ENCODE results near the gene DMD. TPM values are rescaled to one million over a fixed set of nuclear protein-coding genes. Genes with fewer than 3 reads are reported as not detected.

DMD gene
- polyA plus RNA-seq, 3 donors: 14.9 to 18.3 (median 15.4) TPM

DNA sequence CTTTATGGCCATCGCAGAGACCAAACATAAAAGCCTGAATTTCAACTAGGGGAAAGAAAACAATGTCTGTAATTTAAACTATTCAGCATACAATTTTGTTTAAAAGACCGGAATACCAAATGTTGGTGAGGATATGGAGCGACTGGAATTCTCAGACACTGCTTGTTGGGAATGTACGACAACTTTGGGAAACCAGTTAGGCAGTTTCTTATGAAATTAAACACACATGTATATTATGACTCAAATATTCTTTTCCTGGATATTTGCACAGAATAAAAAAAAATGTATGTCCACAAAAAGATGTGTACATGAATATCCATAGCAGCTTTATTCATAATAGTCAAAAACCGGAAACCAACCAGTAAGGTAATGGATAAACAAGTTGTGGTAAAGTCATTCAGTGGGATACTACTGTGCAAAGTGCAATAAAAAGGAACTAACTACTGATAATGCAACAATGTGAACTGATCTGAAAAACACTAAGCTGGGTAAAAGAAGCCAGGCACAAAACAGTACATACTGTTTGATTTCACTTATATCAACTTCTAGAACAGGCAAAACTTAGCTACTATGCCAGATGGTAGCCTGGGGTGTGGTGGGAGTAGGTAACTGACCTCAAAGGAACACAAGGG, 1986.9 kb downstream of the DMD start:
- DNase-seq (ENCODE audit: low read depth in 3 of 3, low spot score in 2 of 3): no peak

DNA sequence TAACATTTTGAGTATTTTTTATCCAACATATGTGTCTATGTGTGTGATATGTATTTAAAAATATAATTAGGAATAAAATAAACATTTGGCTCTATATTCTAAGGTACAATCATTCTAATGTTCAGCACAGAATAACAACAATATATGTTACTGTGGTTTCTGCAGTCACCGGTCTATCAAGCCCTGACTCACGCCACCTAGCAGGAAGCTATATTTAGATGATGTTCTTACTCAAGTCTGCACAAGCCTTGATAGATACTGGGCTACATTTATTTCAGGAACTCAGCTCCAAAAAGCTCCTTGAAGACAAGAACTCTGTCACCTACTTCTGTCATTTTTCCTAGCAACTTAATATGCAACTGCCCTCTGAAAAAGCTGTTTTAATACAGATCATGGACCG, 1987.5 kb downstream of the DMD start:
- no peak for DNase-seq (ENCODE audit: low read depth in 3 of 3, low spot score in 2 of 3)

DNA sequence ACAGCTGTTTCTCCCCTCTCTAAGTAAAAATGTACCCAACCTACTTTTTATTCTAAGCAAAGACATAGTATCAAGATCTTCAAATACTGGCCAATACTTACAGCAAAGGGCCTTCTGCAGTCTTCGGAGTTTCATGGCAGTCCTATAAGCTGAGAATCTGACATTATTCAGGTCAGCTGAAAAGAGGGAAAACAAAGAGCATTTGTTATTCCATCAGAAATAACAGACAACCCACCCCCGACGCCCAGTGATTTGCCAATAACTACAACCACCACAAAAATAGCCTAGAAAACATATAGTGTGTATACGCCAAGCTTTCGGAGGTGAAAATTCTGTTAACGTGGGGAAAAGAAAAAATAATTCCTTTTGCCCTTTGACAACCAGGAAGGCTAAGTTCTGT, 1988.4 kb downstream of the DMD start:
- DNase-seq (ENCODE audit: low read depth in 3 of 3, low spot score in 2 of 3): no peak

DNA sequence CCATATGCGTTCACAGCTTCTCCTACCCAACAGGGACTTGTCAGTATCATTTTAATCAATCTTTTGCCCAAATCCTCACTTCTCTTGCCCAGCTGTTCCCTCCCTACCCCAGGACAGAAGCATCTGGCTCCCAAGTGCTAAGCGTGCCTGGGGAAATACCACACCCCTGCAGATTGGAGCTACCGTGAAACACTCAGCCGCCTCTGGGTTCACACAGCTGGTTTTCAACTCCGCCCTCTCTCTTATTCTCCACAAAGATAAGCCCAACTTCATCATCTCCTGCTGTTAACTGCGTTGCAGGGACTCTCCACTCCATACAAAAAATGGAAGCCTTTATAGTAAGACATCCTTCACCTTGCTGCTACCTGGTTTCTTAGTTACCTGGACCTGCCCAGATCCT, 1992.2 kb downstream of the DMD start:
- no peak for DNase-seq (ENCODE audit: low read depth in 3 of 3, low spot score in 2 of 3)

DNA sequence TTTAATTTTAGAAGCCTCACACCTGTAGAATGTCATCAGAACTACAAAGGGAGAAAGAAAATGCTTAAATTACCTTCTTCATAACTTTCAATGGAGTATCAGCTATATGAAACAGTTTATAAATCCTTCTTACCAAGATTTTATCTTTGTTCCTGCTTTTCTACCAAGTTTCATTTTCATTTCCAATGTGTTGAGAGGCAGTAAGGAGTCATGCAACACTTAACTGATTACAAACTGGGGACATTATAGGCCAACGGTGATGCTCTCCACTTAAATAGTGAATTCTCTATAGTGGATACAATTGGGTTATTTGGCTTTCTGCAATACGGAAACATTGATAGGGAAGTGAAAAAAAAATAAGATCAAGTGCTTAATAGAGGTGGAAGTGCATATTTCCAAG, 1994.3 kb downstream of the DMD start:
- DNase-seq (ENCODE audit: low read depth in 3 of 3, low spot score in 2 of 3): no peak

DNA sequence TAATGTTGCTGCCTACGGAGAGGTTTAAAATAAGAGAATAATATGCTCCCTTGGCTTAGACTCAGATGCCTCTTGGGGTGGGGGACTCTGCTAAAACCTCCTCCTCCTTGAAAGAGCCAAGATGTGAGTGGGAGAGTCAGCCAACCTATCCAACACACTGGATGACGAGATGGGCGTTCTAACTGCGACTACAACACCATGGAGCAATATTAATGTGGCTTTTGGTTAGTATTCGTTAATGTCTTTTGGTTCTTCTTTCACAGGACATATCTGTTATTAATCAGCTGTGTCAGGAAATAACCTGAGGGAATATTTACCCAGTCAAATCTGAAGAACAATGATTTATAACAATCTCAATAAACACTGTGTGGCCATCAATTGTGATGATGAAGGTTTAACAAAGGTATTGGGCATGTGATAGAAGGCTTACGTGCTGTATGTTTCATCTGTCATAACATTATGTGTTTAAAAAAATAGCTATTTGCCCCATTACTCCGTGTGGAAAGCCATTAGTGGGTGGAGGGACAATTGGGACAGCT, 1996.0 kb downstream of the DMD start:
- no peak for DNase-seq (ENCODE audit: low read depth in 3 of 3, low spot score in 2 of 3)

DNA sequence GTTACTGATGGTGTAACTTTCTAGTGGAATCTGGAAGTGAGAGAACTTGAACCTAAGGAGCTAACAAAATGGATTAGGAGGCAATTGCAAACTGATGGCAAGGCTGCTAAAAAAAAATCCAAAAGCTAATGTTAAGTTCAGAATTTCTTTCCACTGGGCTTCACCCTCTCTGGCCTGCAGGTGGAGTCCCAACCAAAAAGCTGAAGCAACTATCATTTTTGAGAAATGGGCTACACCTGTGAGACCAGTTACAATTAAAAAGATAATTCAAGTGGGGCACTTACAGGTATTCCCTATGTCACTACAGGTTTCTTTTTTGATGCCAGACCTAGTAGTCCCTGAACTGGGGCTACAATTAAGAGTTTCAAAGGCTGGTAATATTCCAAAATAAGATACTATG, 1997.4 kb downstream of the DMD start:
- DNase-seq (ENCODE audit: low read depth in 3 of 3, low spot score in 2 of 3): no peak

DNA sequence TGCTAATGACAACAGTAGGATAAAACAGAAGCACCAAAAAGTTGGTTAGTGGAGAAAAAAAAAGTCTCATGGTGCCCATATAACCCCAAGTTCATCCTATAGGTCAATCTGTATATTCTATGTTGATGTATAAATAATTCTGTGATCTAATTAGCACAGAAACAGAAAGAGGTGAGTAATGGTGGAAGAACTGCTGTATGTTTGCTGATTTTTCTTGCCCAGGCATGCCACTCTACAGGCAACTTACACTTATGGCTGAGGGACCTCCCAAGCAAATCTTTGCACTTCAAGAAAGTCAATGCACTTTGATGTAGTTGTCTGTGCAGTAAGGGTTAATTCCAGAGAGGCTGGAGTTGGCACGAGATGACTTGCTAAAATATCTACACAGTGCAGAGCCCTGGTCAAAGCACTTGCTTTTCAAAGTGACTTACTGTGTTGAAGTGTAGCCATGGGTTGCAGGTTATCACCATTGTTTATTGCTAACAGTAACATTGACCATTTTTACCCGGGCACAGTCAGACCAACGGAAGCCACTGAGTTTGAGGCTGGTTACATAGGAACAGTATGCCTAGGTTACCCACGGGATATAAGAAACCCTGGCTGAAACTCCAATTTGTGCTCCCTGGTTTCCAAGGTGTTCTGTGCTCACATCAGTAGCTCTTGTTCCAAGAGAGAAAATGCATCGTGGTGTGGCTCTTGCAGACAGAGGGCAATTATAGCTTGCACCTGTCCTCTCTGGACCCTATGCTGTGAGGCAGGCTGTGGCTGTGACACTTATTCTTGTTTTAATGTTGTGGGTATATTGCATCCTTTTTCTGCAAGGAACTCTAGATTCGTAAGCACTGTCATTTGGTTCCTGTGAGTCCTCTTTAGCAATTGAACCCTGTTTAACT, 1998.2 kb downstream of the DMD start:
- DNase-seq (ENCODE audit: low read depth in 3 of 3, low spot score in 2 of 3): no peak

DNA sequence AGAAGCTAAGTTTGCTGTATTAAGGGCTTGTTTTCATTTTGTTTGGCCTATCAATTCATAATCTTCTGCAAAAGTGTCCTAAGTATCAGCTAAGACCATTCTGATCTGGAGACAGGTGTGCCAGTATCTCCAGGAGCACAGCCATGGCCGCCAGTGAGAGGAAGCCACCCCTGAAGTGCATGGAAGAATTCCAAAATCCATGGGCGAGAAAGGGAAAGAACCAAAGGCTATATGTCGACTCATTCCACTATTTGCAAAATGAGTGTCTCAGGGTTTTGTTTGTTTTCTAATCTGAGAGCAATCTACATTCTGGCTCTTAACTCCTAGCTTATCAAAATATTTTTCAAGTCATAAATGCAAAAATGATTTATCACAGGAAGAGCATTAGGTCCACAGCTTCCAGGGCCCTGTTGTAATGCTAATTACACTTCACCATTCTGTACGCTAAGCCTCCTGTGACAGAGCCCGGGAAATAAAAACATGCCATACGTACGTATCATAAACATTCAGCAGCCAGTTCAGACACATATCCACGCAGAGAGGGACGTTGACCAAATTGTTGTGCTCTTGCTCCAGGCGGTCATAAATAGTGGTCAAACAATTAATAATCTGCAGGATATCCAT, 2002.2 kb downstream of the DMD start:
- no peak for DNase-seq (ENCODE audit: low read depth in 3 of 3, low spot score in 2 of 3)

DNA sequence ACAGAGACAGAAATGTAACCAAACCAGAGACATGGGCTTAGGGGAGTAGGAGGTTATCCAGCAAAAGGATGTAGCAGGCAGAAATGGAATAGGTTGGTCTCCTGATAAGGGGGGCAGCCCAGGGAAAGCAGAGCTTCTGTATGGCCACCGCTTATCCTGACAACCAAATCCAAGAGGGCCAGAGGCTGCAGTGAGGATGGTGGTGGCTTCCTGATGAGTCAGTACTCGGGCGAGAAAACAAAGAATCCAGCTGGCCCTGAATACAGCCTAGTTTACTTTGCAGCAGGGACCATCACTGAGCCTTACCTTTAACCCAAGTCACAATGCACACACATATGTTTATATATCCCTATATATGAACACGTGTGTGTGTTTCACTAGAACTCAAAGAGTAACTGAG, 2009.8 kb downstream of the DMD start:
- no peak for DNase-seq (ENCODE audit: low read depth in 3 of 3, low spot score in 2 of 3)

DNA sequence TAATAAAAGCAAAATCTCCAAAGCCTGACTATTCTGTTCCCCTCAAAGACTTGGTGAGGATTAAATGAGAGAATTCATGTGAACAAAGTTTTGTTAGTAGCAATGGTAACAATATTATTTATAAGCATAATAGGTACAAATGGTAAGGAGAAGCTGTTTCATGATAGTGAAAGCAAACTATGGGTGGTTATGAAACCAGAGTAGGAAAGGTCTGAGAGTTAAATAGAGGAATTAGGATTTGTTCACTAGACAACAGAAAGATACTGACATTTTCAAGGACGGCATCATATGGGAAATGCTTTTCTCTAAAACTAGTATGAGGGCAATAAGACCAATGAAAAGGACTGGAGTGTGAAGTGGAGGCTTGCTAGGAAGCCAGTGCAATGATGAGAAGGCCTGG, 2010.9 kb downstream of the DMD start:
- no peak for DNase-seq (ENCODE audit: low read depth in 3 of 3, low spot score in 2 of 3)

DNA sequence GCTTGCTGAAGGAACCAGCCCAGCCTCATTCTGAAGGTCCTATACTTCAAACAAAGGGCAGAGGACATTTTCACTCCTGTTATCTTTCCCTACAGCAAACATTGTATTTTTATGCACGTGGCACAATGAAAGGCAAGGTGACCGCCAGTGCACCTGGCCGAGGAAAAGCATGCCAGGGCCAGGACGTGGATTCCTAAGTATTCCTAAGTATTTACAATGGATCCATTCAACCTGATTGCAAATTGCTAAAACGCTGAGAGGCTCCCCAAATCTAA, 2011.6 kb downstream of the DMD start:
- DNase-seq (ENCODE audit: low read depth in 3 of 3, low spot score in 2 of 3): no peak

DNA sequence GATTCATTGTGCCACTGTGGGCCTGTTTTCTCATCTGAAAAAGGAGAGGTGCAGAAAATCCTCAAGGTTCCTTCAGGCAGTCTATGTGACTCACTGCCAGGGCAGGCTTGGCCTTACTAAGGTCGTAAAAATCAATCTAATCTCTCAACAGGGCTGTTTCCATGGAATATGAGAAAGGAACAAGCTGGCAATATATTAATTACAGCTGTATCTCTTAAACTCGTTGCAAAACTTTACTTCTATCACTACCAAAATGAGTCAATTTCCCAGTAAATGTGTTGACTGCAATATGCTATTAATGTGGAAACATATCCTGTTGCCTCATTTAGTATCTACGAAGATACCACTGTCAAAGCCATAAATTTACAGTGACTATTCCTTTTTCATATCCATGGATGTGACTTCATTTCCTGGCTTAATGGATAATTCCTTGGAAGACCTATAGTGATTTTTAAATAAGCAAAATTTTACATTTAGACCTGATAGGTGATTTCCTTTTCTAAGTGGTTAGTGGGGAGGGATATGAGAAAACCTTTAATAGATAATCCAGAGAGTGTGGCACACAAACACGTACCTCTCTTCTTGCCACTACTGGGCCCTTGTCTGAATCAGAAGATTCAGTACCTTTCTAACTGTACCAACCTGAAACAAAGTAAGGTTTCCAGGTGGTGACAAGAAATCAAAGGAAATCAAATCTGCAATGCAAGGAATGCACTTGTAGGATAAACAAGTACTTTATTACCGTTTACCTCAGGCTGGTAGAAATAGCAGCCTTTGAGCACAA, 2012.1 kb downstream of the DMD start:
- DNase-seq (ENCODE audit: low read depth in 3 of 3, low spot score in 2 of 3): no peak

DNA sequence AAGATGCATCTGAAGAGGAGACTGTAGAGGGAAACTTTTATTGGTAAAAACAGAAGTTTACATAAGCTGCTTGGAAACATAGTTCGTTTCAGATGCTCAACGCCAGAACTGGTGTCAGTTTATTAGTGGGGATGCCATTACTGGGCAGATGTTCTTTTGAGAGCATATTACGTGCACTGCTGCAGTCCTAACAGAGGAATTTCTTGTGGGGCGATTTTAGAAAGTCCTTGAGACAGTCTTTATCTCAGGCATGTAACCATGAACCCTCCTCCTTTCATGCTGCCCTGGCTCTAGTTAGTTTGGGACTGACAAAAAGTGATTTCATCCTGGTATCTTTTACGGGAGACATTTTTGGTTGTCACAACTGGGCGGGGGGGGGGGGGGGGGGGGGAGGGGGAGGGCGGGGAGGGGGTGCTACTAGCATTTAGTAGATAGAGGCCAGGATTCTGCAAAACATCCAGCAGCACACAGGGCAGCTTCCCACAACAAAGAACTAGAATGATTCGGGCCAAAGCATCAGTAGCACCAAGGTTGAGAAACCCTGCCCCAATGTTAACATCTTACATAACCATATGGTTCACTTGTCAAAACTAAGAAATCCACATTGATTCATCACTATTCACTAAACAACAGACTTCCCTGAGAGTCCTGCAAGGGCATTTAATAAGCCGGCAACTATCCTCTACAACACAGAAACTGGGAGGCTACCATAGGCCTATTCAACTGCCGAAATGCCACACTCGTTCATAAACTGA, 2021.0 kb downstream of the DMD start:
- no peak for DNase-seq (ENCODE audit: low read depth in 3 of 3, low spot score in 2 of 3)

DNA sequence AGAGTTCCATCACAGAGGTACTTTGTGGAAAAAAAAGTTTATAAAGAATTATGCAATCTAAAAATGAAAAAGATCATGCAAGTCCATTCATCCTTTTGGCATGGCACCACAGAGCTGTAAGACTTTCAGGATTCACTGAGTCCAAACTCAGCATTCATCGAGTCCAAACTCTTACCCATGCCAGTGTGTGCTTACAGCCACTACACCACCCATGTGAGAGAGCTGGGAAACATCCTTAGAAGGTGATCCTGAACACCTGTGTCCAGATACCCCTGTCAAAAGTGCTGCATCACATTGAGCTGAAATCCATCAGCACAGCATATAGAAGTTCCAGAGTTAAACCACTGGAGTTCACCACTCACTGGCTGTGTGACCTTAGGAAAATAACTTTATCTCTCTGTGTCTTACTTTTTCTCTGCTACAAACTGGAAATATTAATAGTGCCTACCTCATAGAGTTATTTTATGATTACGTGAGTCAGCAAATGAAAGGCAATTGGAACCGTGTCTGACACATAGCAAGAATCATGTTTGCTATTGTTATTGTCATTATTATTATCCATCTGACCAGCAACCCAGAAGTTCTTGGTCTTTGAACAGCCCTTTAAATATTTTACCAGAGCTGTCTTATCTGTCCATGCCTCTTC, 2024.5 kb downstream of the DMD start:
- no peak for DNase-seq (ENCODE audit: low read depth in 3 of 3, low spot score in 2 of 3)

DNA sequence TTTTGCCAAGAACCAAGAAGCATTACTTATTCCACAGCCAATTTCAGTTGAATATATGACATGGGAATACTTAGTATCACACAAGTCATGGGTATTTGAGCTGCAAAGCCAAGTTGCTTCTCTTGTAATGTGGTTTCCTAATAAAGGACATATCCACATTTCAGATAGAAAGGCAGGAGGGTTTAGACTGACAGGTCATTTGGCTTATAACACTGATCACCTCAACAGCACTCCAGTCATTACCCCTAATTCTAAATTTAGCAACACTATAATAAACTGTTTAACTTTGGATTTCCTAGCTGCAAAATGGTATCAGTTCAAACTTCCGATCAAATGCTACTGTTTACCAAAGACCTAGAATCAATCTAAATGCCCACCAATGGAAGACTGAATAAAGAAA, 2025.5 kb downstream of the DMD start:
- no peak for DNase-seq (ENCODE audit: low read depth in 3 of 3, low spot score in 2 of 3)

DNA sequence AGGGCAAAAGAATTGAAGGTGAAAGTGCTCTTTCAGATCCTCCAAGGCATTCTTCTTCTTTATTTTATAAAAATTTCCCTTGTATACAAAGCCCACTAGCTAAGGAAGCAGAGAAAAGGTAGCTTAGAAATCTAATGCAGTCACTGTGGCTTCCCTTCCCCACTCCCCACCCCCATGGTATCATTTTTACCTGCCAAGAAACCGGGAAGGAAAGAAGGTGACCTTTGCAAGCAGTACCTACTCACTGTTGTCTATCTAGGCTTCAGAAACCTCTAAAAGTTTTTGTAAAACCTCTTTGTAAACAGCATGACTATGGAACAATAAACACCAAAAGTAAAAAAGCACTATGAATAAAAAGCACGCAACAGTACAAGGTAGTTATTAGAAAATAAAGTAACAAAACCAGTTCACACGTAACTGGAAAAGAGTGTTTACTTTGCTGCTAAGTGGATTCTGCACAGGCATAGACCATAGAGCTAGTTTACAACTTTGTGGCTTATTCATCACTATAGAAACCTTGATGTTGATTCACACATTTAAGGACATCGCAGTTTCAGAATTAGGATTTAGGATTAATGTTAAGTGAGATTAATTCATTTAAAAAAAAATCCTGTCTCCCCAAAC, 2029.9 kb downstream of the DMD start:
- DNase-seq (ENCODE audit: low read depth in 3 of 3, low spot score in 2 of 3): no peak

DNA sequence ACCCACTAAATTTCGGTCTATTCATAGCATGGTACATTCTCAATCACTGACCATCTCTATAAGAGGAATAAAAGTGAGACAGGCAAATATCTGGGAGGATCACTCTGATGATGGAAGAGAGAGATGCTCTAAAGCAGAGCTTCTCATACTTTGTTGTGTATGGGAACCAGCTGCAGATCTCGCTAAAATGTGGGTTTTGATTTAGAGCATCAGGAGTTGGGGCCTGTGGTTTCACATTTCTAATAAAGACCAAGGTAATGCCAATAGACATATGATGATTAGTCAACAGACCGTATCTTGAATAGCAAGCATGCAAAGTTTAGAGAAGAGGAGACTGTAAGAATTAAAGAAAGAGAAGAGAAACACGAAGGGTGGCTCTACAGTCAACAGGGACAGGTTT, 2032.1 kb downstream of the DMD start:
- DNase-seq (ENCODE audit: low read depth in 3 of 3, low spot score in 2 of 3): no peak

DNA sequence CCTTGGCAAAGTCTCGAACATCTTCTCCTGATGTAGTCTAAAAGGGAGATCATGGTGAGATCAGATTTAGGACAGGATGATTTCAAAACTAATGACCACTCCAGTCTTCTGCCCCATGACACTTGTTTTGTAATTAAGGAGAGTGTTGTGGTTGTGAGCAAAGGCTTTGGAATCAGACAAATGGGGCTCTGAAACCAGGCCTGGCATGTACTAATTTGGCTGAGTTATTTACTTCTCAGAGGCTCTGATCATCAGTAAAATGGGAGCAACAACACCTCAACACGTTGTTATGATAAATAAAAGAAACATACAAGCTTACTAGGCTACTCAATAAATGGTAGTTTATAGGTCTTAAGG, 2032.6 kb downstream of the DMD start:
- no peak for DNase-seq (ENCODE audit: low read depth in 3 of 3, low spot score in 2 of 3)

Measured in right renal cortex interstitium (tissue), 3 donors.